ENCODE results near the gene CACNA2D4.

The CACNA2D4 gene

DNA sequence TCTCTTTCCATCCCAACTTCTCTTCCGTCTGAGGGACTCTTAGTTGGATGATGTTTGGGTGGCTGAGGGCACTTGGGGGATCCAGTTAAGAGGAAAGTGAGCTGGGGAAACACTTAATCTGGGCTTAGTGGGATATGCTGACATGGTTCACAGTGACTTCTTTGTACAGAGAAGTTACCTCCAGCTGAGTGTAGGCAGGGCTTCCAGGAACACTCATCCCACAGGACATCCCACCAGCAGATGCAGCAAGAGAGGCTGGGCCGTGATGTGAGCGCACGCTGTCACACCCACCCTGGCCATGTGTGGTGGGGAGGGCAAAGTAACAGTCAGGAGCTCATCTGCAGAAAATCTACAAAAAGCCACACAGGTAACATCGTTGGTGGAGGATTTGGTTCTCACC, 832 bp upstream of the CACNA2D4 start:
- in situ Hi-C loops (cut with HindIII; ENCODE audit: low sequenced_read_pairs): no loop called here
- TF ChIP-seq, protein P1, sequence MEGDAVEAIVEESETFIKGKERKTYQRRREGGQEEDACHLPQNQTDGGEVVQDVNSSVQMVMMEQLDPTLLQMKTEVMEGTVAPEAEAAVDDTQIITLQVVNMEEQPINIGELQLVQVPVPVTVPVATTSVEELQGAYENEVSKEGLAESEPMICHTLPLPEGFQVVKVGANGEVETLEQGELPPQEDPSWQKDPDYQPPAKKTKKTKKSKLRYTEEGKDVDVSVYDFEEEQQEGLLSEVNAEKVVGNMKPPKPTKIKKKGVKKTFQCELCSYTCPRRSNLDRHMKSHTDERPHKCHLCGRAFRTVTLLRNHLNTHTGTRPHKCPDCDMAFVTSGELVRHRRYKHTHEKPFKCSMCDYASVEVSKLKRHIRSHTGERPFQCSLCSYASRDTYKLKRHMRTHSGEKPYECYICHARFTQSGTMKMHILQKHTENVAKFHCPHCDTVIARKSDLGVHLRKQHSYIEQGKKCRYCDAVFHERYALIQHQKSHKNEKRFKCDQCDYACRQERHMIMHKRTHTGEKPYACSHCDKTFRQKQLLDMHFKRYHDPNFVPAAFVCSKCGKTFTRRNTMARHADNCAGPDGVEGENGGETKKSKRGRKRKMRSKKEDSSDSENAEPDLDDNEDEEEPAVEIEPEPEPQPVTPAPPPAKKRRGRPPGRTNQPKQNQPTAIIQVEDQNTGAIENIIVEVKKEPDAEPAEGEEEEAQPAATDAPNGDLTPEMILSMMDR (IDR thresholded peaks at IDR 0.05; ENCODE audit: low read depth, low read length): no peak
- H3K4me3 ChIP-seq (ENCODE audit: low read depth, low read length): no peak overlapping the region

DNA sequence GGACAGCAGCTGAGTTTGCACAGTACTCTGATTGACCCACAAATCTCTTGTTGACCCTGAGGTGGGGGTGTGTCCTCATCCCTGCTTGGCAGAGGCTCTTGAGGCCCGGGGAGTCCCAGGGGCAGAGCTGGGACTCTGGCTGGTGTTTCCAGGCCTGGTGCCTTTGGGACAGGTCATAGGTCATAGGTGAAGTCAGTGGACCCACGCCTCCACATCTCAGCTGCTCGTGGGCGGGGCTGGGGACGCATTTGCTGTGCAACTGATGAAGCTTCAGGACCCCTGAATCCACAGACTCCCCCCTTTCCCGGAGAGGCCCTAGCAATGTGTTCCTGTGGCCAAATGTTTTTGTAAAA, 408 bp upstream of the CACNA2D4 start:
- no peak for DNase-seq (ENCODE audit: low read depth, low spot score)
- no peak overlapping the region for H3K4me3 ChIP-seq (ENCODE audit: low read depth, low read length)
- TF ChIP-seq, protein P1 (IDR thresholded peaks at IDR 0.05; ENCODE audit: low read depth, low read length): no peak
- in situ Hi-C loops (cut with HindIII; ENCODE audit: low sequenced_read_pairs): no loop called here

More for the DNA sequence above, 832 bp upstream of the CACNA2D4 start:
- DNase-seq (ENCODE audit: low read depth, low spot score): no peak

DNA sequence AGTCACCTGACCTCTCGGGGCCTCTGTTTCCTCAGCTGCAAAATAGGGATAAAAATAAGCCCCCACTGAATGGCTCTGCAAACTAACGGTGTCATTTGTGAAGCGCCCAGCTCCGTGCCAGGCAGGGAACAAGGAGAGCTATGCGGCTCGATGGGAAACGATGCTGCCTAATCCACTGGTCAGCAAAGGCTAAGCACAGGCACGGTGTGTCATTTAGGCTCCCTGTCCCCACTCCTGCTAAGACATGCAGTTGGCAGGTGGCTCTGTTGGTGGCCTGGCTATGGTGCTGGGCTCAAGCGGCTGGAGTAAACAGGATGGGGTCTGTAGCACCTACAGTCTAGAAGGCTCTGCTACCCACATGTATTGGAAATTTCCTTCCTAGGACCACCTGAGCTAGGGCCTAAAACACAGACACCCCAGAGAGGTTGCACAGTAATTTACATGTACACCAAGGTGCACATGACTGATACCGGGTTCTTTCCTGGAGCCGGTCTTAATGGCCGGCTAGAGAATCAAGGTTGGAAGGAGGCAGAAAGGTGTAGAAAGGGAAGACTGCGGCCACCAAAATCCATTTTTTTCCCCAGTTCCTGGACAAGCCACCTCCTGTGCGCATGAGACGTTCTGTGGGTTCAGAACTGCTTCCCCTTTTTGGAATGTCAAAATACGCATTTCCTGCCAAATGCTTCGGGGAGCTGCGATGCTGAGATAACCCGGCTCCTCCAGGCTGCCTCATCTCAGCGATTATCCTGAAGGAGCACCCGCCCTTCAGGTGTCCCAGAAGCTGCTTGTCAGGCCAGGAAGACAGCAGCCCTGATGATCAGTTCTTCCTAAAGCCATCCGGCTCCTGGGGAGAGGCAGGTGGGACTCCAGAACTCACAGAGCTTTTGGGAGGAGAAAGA, 1.0 kb downstream of the CACNA2D4 start:
- TF ChIP-seq, protein P1 (IDR thresholded peaks at IDR 0.05; ENCODE audit: low read depth, low read length): no peak
- no peak for DNase-seq (ENCODE audit: low read depth, low spot score)
- in situ Hi-C loops (cut with HindIII; ENCODE audit: low sequenced_read_pairs): no loop called here
- H3K4me3 ChIP-seq (ENCODE audit: low read depth, low read length): no peak overlapping the region

DNA sequence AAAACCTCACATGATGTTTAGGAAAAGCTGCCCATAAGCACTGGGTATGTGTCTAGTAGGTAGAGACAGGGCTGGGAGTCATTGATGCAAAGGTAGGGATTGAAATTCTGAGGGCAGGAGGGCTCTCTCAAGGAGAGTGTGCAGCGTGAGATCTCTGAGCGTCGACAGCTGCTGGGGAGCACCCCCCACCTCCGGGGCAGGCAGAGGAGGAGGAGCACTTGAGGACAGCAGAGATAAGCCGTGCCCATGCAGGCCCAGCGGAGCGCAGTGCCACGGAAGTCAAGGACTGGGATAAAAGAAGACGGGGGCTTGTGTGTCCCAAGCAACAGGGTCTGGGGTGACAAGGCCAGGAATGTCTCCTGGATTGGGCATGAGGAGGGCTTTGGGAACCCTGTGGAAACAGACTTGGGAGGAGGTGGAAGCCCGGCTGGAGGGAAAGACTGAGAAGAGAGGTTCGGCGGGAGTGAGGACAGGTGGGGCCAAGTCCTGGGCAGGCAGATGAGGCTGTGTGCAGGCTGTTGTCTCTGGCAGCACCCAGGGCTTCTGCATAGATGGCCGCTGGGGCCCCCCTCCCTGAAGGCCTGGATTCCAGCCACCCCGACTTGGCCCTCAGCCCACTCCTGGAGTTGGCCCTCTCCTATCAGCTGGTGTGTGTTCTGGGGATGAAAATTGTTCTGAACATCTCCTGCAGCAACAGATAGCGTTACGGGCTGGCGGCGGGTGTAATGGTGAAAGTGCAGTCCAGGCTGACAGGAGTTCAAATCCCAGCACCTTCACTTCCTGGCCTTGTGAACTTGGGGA, 1.9 kb downstream of the CACNA2D4 start:
- no peak for DNase-seq (ENCODE audit: low read depth, low spot score)
- TF ChIP-seq, protein P1 (IDR thresholded peaks at IDR 0.05; ENCODE audit: low read depth, low read length): no peak
- H3K4me3 ChIP-seq (ENCODE audit: low read depth, low read length): no peak overlapping the region
- in situ Hi-C loops (cut with HindIII; ENCODE audit: low sequenced_read_pairs): no loop called here

DNA sequence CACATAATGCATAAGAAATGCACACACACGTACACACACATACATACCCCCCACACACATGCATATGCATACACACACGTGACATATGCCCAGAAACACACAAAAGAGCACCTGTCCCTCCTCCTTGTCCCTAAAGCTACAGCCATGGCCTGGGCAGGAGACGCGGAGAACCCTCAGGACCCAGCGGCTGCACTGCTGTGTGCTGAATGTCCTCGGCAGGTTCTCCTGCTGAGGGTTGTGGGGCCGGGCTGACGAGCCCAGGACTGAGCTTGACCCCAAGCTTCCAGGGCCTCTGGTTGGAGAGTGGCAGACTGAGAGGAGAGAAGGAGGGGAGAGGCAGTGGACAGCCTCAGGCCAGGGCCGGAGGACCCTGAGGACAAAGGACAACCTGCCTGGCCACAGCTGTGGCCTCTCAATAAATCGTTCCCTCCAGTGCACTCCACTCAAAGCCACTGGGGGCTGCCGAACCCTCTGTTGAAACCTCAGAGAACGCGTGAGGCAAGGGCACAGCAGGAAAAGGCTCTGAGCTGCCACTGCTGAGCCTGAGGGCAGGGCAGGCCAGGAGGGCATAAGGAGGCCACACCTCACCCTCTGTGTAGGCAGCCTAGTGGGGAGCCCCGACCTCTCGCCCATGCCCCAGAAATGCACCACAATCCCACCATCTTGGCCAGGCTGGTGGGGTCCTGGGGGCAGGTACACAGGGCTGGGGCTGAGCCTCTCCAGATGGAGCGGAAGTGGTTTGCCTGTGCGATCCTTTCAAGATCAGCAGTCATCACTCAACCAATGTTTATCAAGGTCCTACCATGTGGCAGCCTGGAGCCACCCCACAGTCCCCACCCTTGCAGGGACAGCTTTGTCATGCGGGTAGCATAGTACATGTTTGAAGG, 3.1 kb downstream of the CACNA2D4 start:
- no peak for DNase-seq (ENCODE audit: low read depth, low spot score)
- TF ChIP-seq, protein P1 (IDR thresholded peaks at IDR 0.05; ENCODE audit: low read depth, low read length): no peak
- in situ Hi-C loops (cut with HindIII; ENCODE audit: low sequenced_read_pairs): no loop called here
- no peak overlapping the region for H3K4me3 ChIP-seq (ENCODE audit: low read depth, low read length)

Data from astrocyte of the spinal cord (primary cell).